HUDEP-2 (cell line): ENCODE data around the gene BHLHE41.

Source experiments
- DNase-seq, 76 experiments: peaks; one replicate each; lab custom pipeline; 2025; ENCODE audit not compliant: unreplicated experiment in 76 of 76; lab: John Stamatoyannopoulos, UW

Gene BHLHE41

DNA sequence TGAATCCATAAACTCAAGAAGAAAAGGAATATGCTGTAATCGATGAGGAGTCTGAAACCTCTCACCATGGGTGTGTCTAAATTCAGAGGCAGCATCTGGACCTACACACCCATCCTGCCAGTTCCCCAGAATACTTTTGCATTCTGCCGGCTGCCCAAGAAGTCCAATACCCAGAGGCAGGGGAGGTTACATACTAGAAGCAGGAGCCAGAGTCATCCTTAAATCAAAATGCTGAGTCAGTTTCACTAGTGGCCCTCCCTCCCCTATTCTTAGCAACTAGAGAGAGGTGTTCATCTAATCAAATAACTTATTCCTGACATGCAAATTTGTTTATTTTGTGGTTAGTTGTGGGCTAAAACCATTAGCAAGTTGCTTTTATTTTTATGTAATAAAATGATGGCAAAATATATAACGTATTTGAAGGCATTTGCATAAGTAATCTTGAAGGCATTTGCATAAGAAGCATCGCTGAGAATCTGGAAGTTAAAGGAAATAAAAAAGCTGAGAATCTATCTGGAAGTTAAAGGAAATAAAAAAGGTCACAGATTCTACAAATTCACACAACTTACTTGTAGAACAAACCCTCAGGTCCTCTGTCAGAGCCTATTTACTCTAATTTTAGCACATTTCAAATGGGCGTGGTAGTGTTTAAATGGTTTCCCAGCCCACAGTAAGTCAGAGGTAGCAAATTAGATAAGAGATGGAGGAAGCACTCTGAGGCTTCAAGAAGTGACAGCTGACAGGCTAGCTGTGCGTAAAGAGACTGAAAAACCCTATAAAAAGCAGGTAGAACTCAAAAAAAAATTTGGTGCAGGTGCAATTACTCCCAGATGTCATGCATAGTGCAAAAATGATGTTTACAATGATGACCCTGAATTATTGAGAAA lies 7.8 kb downstream of the BHLHE41 start:
- DNase-seq, result peak in 3 of 76 experiments; percentile 4 to 21 (median 6)

DNA sequence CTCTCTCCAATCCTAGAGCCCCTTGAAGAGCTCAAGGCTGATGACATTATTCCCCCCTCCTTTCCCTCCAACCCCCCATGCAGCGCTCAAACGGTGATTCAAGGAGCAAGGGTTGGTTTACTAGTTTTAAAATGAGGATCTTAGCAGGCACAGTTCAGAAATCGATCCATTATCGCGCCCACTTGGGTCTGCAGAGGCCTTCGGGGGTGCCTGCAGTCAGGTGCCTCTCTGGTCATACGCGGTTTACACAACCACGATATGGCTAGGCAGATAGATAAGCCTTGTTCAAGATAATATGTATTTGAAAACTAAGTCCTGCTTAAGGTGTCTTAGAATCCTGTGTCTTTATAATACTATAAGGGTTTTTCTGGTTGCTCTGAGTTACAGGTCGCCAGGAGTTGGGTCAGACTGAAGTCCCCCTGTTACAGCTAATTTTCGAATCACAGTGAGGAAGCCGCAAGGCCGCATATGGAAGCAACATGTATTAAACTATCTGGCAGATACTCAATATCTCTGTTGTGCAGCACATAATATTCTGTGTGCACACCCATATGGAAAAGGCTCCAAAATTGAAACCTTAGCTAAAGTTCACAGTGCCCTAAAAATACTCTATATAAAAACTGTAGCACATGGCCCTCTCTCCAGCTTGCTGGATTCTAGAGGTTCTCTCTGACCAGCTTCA lies 10.0 kb downstream of the BHLHE41 start:
- DNase-seq, result peak in 1 of 76 experiments; percentile 34

DNA sequence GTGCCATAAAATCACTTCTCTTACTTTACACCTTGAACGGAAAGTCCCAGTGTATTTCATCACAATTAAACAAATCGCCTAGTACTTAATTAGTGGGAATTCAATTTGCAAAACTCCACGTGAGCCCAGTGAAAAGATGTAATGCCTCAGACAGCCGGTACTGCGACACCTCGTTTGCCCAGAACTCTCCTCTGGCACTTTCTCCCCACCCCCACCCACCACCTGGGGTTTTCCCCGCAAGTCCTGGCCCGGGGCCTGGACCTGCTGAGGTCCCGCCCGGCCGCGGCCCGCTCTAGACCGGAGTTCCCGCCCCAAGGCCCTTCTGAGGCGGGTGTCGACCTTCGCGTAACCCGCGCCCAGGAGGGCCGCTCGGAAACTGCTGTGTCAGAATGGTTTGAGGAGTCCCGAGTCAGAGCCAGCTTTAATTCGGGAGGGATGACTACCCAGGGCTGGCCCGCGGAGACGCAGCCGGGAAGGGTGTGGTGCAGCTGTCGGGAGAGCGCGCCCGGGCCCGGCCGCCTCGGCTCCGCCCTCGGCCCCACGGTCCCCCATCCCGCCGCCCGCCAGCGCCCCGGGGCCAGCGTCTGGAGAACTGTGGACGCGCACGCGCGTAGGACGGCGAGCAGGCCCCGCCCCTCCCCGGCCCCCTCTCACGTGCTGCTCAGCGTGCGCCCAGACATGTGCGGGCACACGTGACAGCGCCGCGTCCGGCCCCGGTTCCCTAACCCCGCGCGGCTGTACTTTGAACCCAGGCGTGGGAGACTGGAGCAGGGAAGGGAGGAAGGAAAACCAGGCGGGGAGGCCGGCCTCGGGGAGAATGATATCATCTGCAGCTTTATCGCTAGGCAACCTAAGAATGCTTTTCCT lies 10.8 kb downstream of the BHLHE41 start:
- DNase-seq, result peak in 72 of 76 experiments; percentile 26 to 88 (median 74)

DNA sequence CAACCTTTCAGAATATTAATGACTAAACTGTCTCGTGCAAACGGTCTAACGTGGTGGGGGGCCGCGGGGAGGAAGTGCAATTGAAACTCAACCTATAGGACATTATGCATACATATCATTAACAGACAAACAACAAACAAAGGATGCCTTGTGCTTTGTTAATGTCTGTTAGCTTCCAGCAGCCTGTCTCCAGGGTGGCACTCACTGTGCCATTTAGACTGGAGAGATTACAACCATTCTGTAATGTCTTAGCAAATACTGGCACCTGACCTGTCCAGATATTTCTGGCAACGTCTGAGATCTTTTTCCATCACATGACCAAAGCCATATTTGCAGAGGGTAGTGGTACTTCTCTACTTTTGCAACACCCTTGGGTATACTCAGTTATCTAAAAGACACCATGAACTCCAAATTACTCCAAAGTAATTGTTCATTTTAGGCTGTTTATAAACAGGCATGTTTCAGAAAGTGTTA lies 11.6 kb downstream of the BHLHE41 start:
- peak in 3 of 76 experiments; percentile 3 to 15 (median 10) for DNase-seq

DNA sequence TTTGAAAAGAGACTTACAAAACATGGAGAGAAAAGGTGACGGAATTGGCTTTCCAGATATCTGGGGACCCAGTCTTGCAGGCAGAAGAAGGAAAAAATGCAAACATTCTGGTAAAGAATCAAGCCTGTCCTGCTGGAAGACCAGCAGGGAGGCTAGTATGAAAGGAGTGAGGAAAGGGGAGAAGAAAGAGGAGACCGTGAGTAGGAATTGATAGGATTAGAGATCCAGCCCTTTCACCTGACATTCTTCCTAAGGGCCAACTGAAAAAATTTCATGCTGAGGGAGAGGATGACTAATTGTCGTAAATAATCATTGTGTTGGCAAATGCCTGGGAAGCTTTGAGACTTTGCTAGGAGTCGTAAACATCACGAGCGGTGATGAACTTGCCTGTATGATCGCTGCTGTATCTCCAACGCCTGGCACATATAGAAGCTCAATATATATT lies 12.1 kb downstream of the BHLHE41 start:
- DNase-seq, result no peak

DNA sequence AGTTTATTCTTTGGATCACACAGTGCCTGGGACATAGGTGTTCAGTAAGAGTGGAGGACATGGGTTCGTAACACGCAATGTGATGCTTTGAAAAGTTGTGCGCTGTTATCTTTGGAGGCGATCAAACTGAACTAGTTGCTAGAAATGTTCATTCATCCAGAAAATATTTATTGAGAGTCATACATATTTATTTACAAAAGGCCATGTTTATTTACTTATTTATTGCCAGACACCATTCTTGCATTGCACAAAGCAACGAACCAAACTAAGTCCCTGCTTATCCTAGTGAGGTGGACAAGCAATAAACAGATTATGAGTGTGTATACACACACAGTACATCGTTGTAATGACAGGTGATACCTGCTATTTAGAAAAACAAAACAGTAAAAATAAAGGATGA lies 12.6 kb downstream of the BHLHE41 start:
- DNase-seq, result no peak

DNA sequence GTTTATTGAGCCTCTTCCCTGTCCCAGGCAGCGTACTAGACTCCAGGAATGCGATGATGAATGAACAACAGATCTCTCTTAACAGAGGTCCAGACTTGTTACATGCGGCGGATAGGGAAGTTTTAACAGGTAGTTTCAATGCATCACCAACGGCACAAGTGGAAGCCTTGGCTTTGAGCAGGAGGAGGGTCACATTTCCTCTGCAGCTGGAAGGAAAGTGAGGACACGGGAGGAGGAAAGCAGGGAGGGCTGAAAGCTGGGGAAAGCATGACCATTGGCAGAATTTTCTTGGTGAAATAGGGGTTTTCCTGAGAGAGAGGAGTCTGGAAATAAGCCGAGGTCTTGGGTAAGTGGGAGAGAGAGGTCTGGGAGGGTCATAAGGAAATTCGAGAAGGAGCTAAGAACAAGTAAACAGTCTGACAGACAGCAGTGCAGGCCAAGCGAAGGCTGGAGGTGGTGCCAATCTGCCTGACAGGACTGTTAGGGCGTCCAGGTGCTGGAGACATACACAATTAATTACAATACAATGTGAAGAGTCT lies 15.4 kb downstream of the BHLHE41 start:
- no peak for DNase-seq

DNA sequence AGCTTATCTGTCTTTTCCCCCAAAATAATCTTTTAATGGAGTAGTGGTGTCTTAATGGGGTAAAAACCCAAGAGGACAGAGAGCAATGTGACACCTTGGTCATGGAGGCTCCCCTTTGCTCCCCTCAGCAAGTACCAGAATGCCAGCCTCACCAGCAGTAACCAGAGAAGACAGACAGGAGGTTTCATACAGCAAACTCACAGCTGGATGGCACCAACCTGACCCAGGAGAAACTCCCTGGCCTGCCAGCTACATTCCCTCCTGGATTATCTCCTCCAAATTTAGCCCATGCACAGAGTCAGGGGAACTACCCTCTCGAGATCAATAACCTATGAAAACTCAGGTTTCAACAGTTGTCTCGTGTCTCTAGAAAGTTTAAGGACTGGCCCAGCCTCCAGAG lies 15.9 kb downstream of the BHLHE41 start:
- DNase-seq, result no peak

DNA sequence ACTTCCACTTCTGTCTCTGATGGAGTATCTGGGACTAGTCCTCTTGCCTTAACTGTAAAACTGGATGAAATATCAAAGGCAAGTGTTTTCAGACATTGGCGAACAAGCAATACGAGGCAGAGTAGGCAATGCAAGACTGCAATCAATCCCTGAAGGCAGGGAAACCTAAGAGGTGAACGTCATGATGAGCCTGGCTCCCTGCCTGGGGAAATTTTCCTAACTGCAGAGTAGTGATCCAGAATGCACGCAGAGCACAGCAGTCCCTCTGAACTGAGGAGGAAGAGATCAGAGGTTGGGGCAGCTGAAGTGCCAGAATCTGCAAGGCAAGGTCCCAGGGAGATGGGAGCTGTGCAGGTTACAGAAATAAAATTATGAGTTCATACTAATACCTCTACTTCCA lies 18.5 kb downstream of the BHLHE41 start:
- DNase-seq, result no peak

DNA sequence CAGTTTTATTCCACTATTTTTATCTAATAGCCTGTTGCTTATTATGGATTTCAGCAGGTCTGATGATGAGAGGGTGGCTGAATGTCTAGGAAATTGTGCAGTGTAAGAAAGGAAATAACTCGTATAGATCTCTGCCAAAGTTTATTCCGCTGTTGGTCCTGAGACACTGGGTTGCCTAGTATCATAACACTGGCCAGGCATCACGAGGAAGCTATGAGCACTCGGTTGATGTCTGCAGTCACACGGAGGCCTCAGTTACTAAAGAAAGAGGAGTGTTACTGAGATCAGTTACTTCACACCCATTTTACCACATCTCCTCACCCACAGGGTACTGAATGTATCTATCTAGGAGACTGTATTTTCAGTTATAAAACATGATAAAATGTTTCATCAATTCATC lies 21.9 kb downstream of the BHLHE41 start:
- no peak for DNase-seq

DNA sequence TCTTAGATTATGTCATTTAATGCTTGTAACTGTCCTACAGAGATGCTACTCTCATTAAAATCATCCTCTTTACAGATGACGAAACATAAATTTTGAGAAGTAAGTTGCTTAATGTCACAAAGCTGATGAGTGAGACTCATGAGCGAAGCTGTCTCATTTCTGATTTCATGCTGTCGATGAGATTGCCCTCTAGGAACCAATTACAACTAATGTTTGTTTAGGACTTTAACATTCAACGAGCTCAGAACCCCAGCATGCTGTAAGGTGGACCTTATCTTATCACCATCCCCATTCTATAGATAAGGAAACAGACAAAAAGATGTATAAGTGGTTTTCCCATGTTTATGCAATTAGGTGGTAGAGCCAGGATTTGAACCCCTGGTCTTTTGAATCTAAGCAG lies 23.1 kb downstream of the BHLHE41 start:
- DNase-seq, result no peak

DNA sequence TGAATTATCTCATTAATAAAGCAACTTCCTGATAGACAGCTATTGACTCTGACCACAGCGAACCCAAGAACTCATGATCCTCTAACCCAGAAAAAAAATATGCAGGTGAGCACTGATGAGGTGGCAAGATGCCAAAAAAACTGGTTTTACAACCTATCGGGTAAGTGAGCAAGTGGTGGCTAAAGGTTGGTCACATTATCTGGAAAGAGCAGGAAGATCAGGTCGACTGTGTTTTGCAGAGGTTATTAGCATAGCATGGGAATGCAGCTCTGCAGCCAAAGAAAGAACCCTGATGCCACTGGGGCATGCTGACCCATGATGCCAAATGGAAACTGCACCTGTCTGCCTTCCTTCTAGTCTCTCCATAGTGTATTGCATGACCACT lies 23.5 kb downstream of the BHLHE41 start:
- no peak for DNase-seq

DNA sequence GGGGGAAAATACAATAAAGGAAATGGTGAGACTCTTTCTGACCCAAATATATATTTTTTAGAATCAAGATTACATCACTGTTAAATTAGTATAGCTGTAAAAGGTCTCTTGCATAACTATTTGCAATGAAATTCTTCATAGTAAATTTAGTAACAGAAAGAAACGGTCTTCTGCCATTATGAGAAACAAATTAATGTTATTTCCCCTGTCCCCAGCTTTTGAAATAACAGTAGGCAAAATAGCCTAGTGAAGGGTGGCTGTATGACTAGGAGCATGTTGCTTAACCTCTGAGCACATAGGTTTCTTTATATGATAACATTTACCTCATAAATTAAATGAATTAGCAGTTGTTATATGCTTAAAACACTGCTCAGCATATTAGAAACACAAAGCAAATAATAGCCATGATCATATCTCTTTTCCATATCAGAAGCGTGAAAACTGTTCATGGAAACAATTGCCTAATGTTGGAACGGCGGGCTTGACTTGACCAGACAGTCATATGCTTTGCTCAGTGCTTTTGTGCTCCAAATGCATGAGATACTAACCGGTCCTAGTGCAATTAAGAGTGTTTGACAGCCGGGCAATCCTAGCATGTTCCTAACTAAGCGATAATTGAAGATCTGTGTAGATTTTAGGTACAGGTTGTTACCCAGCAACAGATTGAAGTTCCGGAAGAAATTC lies 24.0 kb downstream of the BHLHE41 start:
- no peak for DNase-seq

DNA sequence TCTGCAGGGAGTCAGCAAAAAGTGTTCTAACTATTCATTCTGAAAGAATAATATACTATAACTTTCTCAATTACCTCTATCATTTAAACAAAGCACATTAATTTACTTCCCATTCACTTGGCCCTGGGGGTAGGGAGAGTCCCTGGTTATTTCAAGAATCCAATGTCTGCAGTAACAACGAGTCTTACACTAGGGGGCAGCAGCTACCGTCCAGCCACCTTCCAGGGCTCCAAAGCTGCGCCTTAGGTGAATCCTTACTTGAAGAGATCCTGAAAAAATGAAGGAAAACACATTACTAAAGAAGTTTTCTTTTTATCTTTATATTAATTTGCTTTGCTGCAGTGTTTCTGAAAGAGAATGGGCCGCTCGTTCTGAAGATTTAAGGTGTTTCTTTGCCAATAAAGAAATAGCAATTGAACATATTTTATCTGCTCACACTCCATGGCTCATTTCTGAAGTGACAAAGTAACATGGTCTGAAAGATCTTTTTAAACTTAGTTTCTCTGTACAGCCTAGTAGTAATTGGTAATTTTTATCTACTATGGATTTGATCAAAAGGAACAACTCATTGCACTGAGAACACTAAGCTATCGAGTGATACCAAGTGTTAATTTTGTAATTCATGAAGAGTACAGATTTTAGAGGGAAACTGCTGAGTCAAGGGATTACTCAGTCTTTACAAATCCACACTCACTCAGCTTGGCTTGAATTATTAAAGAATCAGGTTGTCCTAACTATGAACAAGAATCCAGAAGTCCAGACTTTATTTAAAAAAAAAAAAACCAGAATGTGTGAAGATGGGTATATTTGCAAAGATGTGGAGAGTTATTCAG lies 27.6 kb downstream of the BHLHE41 start:
- peak in 41 of 76 experiments; percentile 2 to 60 (median 33) for DNase-seq

DNA sequence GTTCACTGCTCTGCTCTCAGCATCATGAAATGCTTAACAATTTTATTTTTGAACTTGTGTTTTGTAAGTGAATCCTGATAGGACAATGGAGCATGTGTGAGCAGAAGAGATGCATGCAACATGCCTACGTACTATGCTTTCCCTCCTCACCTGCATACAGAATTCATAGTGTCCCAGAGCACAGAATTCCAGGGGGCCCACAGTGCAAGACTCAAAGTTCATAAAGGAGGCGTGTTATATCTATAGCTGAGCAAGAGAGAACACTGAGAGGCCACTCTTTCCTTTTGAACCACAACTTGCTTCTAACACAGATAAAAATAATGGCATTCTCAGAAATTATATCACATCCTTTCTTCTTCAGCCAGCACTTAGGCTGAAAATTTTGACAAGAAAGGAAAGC lies 28.8 kb downstream of the BHLHE41 start:
- DNase-seq, result no peak

DNA sequence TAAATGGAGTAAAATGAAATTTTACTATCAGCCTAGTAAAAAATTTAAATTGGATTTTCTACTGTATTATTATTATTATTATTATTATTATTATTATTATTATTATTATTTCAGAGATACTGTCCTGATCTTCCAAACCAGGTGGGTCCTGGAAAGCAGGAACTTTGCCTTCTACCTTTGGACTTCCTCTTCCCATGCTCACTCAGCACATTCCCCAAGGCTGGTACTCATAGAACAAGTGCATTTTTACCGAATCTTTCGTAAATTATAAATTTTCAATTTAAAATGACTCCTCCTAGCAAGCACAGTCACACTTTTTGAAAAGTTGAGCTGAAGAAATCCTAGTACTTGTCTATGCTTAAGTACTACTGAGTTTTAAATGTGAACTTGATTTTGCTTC lies 29.7 kb downstream of the BHLHE41 start:
- DNase-seq, result no peak

DNA sequence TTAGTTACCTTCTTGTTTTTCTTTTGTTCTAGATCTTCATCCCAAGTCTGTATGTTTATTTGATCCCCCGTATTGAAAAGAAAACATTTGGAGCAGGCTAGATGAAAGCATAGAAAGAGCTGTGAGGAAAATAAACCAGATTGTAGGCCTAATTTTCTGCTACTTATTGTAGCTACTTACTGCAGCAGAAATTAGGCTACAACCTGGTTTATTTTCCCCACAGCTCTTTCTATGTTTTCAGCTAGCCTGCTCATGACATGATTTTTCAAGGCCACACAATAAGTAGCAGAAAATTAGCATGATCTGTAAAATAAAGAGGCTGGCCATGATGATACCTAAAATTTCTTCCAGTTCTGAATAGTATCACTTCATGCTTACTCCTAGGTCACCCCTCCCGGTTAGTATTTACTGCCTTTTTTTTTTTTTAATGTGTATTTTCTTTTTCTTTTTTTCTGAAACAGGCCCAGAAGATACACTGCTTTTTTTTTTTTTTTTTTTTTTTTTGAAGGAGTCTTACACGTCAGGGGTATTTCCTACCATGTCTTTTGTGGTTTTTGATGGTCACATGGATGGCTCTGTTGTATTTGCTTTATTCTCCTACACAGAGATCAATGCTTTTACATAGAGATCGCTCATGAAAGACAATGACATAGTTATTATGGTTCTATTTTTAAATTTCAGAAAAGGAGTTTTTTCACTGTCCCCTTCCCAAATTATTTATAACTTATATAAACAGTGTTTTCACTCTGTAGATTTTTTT lies 32.3 kb downstream of the BHLHE41 start:
- DNase-seq, result no peak

DNA sequence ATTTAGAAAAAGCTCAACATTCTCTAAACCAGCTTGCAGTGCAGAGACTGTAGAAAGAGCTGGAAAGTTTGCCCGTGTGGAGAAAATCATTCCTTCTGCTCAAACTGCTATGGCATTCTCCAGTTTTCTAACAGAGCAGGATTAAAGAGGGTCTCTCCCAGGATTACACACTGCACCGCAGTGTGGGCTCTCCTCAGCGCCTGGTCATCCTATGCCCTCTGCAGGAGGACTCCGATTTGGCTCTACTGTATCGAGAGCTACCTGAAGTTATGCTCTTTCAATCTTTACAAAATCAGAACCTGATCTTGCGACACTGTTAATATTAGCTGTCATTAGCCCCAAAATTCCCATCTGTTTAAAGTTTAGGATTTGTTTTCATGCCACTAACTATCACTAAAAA lies 33.0 kb downstream of the BHLHE41 start:
- DNase-seq, result no peak
